KMS-11 (cell line): ENCODE results near the gene PDPR.

Experiments
- H2AFZ ChIP-seq: fragments of 200-600 bp; sonication (generic); 2 replicates; pipeline ENCODE4 v1.6.1; 2016; ENCODE audit warnings: antibody characterized with exemption, mixed run types, low read depth
- H3K27ac ChIP-seq: fragments of 200-600 bp; sonication (generic); 2 replicates; pipeline ENCODE4 v1.6.1; 2016; ENCODE audit warnings: mild to moderate bottlenecking, mixed run types
- H3K27me3 ChIP-seq: fragments of 200-600 bp; sonication (generic); 2 replicates; pipeline ENCODE4 v1.6.1; 2017; ENCODE audit warnings: mild to moderate bottlenecking, low read depth, mixed run types, moderate library complexity; ENCODE audit not compliant: insufficient read depth
- H3K36me3 ChIP-seq: fragments of 200-600 bp; sonication (generic); 2 replicates; pipeline ENCODE4 v1.6.1; 2017; ENCODE audit warnings: mild to moderate bottlenecking, mixed run types; ENCODE audit not compliant: insufficient read depth
- H3K4me1 ChIP-seq: fragments of 200-600 bp; sonication (generic); 2 replicates; pipeline ENCODE4 v1.6.1; 2016; ENCODE audit warnings: mild to moderate bottlenecking, low read depth, mixed run types; ENCODE audit not compliant: poor library complexity, severe bottlenecking
- H3K4me2 ChIP-seq: fragments of 200-600 bp; sonication (generic); 2 replicates; pipeline ENCODE4 v1.7.0; 2016; ENCODE audit warnings: mild to moderate bottlenecking, mixed run types
- H3K4me3 ChIP-seq: fragments of 200-600 bp; sonication (generic); IDR thresholded peaks from 2 replicates; pipeline ENCODE4 v1.6.1; 2017; ENCODE audit warnings: low read depth, low read length, mixed read lengths; ENCODE audit not compliant: insufficient read depth
- H3K79me2 ChIP-seq: fragments of 200-600 bp; sonication (generic); 2 replicates; pipeline ENCODE4 v1.6.1; 2016; ENCODE audit warnings: low read depth, mixed run types; ENCODE audit not compliant: insufficient read depth
- H3K9ac ChIP-seq: fragments of 200-600 bp; sonication (generic); 2 replicates; pipeline ENCODE4 v1.6.1; 2016; ENCODE audit warnings: mild to moderate bottlenecking, mixed run types
- H4K20me1 ChIP-seq: fragments of 200-600 bp; sonication (generic); 2 replicates; pipeline ENCODE4 v1.6.1; 2016; ENCODE audit warnings: mild to moderate bottlenecking, mixed run types; ENCODE audit not compliant: insufficient read depth
- TF ChIP-seq, protein P1 (sequence below): fragments of 200-600 bp; sonication (generic); conservative IDR thresholded peaks from 2 replicates; pipeline ENCODE4 v1.6.1; 2017; ENCODE audit warnings: low read depth, mild to moderate bottlenecking, antibody characterized with exemption, low read length, moderate library complexity, mixed read lengths

PDPR gene

GRCh38 chr16:70159355-70160348, 45.5 kb downstream of the PDPR start:
- Histone ChIP-seq H3K4me1 (no peaks in the 10 kb centered on the region), H4K20me1 (no peaks in the 10 kb centered on the region), H2AFZ (no peak overlapping the region), H3K79me2 (no peaks in the 10 kb centered on the region), H3K27ac (no peak overlapping the region), H3K36me3 (no peaks in the 10 kb centered on the region), H3K9ac (no peak overlapping the region), H3K27me3 (no peaks in the 10 kb centered on the region), H3K4me2 (no peak overlapping the region), H3K4me3 (no peak overlapping the region)
- TF ChIP-seq, protein P1, sequence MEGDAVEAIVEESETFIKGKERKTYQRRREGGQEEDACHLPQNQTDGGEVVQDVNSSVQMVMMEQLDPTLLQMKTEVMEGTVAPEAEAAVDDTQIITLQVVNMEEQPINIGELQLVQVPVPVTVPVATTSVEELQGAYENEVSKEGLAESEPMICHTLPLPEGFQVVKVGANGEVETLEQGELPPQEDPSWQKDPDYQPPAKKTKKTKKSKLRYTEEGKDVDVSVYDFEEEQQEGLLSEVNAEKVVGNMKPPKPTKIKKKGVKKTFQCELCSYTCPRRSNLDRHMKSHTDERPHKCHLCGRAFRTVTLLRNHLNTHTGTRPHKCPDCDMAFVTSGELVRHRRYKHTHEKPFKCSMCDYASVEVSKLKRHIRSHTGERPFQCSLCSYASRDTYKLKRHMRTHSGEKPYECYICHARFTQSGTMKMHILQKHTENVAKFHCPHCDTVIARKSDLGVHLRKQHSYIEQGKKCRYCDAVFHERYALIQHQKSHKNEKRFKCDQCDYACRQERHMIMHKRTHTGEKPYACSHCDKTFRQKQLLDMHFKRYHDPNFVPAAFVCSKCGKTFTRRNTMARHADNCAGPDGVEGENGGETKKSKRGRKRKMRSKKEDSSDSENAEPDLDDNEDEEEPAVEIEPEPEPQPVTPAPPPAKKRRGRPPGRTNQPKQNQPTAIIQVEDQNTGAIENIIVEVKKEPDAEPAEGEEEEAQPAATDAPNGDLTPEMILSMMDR, result no peak

DNA sequence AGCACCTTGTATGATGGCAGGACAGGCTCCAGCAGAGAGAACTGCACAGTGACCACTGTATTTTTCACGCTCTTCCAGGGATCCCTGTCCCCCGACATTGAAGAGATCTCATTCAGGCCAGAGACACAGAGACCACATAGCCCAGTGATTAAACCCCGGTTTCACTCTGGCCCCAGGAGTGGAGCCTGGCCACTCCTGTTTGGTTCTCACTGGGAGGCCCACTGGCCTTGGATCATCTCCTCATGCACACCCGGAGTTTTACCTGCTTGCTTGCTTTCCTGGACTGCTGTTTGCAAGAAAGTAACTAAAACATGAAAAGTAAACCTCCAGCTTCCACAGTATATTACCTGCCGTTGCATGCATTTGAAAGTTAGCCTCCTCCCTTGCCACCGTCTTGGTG, 46.3 kb downstream of the PDPR start:
- Histone ChIP-seq H3K27me3 (no peaks in the 10 kb centered on the region), H3K27ac (no peak overlapping the region), H3K4me1 (no peaks in the 10 kb centered on the region), H4K20me1 (no peaks in the 10 kb centered on the region), H3K4me3 (no peak overlapping the region), H3K9ac (no peak overlapping the region), H2AFZ (no peak overlapping the region), H3K4me2 (no peak overlapping the region), H3K36me3 (no peaks in the 10 kb centered on the region), H3K79me2 (no peaks in the 10 kb centered on the region)
- TF ChIP-seq, protein P1, result no peak

DNA sequence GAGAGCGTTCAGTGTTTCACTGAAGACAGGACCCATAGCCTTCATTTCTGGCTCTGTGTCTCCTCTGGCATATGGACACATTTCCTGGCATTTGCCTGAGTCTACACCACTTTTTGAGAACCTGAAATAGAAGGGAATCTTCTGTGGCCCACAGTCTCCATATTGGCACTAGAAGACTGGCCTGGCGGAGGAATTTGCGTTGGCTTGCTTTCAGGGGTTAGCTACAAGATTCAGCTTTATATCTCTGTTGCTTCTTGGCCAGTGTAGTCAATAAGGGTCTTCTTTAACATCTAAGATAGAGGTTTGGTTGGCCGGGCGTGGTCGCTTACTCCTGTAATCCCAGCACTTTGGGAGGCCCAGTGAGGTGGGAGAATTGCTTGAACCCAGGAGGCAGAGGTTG, 46.7 kb downstream of the PDPR start:
- TF ChIP-seq, protein P1, result no peak
- Histone ChIP-seq H3K9ac (no peak overlapping the region), H3K4me3 (no peak overlapping the region), H3K27me3 (no peaks in the 10 kb centered on the region), H2AFZ (no peak overlapping the region), H3K4me1 (no peaks in the 10 kb centered on the region), H3K4me2 (no peak overlapping the region), H4K20me1 (no peaks in the 10 kb centered on the region), H3K79me2 (no peaks in the 10 kb centered on the region), H3K27ac (no peak overlapping the region), H3K36me3 (no peaks in the 10 kb centered on the region)

DNA sequence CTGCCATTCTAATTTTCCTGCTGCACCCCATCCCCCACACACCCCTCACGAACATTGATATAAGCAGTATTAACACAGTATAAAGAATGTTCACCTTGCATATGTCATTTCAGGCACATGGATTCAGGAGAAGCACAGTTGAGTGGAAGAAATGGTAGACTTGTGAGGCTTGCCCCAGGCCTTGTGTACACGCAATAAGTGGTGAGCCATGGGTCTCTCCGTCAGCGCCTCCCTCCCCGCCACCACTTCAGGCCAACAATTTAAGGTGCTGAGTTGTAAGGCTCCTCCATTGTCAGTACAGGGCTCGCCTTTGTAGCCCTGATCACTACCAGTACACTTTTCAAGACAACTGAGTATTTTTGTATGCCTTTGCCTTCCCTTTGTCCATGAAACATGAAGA, 47.2 kb downstream of the PDPR start:
- H2AFZ ChIP-seq, result no peak overlapping the region
- no peaks in the 10 kb centered on the region for H3K27me3 ChIP-seq
- no peak overlapping the region for H3K27ac ChIP-seq
- H3K9ac ChIP-seq, result no peak overlapping the region
- no peaks in the 10 kb centered on the region for H3K79me2 ChIP-seq
- H3K4me3 ChIP-seq, result no peak overlapping the region
- TF ChIP-seq, protein P1, result no peak
- H3K4me2 ChIP-seq, result no peak overlapping the region
- no peaks in the 10 kb centered on the region for H3K36me3 ChIP-seq
- H3K4me1 ChIP-seq, result no peaks in the 10 kb centered on the region
- no peaks in the 10 kb centered on the region for H4K20me1 ChIP-seq
